DMS53 treated with DMSO at 0.1 percent for 48 hours (cell line): ENCODE measurements around the gene C1orf159.
"Not testable (repeated sequence)": the region's sequence is repeated elsewhere in the genome, so short reads cannot be mapped to it uniquely, and the experiment has no call there.

ENCODE experiments used
- DNase-seq: peaks from one replicate; lab custom pipeline; 2025; ENCODE audit not compliant: unreplicated experiment; lab: John Stamatoyannopoulos, UW

C1orf159 gene

DNA sequence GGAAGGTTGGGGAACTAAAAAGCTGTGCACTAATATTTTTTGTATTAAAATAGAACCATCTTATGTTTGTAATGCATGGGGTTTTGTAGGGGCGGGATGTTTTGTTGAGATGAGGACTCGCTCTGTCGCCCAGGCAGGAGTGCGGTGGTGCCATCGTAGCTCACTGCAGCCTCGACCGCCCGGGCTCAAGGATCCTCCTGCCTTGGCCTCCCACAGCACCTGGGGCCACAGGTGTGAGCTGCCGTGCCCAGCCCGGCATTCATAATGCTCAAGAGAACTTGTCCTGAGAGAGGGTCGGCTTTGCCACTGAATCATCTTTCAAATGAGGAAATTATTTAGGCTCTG lies 3.0 kb upstream of the C1orf159 start:
- no peak for DNase-seq

DNA sequence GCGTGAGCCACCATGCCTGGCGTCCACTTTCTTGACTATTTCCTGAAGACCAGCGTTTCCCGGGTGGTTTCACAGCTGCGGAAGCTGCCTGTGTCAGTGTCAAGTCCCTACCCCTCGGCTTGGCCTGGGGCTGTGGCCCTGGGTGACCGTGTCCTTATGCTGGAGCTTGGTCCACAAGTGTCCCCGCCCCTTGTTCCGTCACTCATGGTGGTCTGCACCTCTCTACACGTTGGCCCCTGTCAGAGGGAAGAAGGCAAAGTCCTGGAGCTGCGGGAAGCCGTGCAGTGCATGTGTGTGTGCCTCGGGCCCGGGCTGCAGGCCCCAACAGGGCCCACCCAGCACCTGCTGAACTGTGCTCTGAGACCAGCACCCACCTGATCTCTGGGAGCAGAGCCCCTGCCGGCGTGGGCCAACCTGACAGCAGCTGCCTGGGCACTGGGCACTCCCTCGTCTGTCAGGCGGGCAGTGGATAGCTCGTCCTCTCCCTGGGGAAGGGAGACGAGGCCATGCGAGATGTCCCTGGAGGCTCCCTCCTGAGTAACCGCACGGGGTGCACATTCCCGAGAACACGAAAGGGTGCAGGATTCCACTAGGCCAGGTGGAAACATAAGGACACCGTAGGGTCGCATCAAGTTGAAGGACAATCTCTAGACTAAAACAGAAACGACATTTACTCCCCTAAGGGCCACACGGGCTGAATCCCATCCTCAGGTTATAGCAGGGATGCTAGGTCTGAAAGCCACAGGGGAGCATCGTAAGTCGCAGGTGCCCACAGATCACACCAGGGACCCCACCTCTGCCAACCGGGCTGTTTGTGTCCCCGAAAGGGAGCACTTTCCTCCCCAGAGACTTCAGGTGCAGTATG lies 2.4 kb upstream of the C1orf159 start:
- no peak for DNase-seq

DNA sequence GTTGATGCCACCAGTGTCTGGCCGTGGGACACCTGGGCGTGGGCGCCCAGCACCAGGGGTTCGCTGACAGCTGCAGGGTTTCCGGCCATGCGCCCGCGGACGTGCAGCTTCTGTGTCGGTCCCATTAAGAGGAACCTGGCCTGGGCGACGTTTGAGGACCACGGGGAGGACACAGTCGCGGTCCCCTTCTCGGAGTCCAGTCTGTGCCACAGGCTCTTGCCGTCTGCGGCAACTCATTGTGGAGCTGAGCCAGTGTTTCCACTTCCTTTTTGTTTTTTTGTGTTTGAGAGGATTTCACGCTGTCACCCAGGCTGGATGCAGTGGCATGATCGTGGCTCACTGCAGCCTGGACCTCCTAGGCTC lies 1.6 kb upstream of the C1orf159 start:
- no peak for DNase-seq

DNA sequence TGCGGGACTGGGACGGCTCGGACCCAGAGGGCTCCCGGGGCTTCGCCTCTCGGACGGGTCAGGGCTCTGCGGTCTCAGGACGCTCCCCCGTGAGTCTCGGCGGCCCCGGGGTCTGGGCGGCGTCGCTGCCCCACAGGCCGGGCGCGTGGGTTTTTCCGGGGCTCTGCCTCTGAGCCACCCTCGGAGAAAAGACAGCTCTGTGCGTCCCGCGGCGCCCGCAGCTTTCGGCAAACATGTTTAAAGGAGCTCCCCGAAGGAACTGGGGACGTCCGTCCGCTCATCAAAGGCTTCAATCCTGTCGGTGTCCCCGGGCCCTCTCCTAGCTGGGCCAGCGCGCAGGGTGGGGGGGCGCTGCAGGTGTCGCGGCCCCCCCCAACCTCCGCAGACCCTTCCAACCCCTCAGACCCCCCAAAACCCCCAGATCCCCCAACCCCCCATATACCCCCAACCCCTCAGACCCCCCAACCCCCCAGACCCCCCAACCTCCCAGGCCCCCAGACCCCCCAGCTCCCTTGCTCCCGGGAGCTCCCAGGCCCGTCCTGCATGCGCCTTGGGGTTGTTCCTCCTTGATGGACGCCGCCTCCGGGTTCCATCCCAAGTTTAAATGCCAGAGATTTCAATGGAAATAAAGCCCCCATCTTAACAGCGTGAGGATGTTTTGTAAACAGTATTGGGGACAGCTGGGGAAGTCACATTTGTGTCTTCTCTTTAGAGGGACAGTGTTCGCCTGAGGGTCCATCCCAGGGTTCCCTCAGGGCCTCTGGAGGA lies 996 bp upstream of the C1orf159 start:
- no peak for DNase-seq

DNA sequence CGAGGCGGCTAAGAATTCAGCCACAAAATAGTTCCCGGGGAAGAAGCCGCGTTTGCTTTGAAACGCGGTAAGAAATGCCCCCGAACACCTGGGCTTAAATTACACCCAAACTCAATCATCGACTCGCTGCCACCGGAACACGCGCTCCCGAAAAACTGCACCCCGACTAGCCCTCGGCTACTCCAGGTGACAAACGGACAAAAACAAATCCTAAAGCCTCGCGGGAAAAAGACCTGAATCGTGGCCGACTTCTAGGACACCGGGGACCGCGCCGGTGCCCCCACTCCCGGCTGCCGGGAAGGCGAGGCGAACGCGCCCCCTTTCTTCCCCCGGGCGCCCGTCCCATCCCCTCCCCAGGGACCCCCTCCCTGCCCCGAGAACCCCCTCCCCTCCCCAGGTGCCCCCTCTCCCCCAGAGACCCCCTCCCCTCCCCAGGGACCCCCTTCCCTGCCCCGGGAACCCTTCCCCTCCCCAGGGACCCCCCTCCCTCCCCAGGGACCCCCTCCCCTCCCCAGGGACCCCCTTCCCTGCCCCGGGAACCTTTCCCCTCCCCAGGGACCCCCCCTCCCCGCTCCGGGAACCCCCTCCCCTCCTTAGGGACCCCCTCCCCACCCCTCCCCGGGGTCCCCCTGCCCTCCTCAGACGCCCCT lies 628 bp downstream of the C1orf159 start:
- DNase-seq = no peak

DNA sequence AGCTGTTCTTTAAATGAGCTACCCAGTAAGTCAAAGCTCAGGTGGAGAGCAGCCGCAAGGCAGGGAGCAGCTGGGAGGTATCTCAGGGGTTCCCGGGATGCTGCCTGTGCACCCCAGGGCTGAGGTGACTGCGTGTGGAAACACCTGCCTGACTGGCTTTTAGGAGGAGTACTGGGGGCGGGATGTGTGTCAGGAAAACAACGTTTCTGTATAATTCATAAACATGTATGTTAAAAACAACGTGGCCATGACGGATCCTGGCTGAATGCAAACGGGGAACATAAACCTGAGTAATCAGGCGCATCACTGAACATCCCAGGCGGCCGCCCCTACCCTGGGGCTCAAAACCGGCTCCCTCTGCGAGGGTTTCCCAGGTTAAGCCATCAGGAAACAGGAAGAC lies 1.5 kb downstream of the C1orf159 start:
- DNase-seq = no peak

DNA sequence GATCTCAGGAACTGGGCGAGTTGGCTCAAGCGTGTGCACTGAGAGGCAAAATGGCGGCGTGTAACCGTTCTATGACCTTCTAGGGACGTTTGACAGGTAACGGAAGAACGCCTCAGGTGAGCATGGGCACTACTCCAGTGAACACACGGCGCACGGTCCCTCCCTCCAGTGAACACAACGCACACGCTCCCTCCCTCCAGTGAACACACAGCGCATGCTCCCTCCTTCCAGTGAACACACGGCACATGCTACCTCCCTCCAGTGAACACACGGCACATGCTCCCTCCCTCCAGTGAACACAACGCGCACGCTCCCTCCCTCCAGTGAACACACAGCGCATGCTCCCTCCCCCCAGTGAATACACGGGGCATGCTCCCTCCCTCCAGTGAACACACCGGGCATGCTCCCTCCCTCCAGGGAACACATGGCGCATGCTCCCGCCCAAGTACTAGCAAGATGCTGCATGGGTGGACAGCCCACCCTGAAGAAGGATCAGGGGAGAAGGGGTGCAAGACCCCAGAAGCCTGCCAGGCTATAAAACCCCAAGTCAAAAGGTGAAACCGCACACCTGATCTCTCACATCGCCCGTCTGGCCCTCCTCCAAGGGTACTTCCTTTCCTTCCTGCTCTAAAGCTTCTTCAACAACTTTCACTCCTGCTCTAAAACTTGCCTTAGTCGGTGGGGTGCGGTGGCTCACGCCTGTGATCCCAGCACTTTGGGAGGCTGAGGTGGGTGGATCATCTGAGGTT lies 3.5 kb downstream of the C1orf159 start:
- DNase-seq = no peak

DNA sequence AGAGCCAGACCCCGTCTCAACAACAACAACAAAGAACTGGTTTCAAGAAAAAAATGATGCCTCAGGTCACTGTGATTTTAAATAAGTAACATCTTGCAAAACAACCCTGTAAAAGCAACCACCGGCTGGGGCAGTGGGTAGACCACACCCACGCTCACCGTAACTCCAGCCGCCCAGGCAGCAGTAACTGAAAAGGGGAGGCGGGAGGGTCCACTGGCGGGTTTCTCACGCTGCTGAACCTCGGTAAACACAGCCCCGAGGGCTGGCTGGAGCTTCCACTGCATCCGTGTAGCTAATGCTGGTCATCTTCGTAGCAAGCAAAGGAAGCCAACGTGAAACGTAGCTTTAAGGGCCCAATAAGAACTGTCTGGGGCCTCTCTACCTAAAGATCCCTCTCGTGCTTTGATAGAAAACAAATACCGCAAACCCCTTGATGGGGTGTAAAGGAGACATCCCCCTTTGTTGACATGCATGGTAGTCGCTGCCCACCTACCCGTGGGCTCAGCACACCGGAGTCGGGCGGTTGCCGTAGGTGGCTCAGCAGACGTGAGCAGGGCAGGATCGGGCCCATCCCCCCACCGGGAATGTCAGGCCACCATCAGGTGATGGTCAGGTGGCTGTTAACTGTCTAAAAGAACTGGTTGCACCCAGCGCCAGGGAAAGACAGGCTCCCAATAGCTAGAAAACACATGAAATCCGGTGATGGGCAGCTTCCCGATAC lies 4.2 kb downstream of the C1orf159 start:
- no peak for DNase-seq

DNA sequence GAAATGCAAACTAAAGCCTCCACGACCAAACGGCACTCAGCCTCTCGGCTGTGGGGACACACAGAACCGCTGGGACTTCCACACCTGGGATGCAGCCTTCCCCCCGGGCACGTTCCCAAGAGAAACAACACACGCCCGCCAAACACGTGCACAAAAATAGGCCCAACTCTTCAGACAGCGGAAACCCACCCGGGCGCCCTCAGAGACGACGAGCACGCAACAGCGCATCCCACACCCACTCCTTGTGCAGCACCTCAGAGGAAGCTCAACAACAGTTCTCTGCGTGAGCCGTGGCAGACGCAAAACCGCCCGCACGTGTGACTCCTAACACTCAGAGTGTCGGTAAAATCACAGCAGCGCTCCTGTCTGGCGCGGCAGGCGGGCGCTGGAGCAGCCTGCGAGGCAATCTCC lies 5.3 kb downstream of the C1orf159 start:
- no peak for DNase-seq

DNA sequence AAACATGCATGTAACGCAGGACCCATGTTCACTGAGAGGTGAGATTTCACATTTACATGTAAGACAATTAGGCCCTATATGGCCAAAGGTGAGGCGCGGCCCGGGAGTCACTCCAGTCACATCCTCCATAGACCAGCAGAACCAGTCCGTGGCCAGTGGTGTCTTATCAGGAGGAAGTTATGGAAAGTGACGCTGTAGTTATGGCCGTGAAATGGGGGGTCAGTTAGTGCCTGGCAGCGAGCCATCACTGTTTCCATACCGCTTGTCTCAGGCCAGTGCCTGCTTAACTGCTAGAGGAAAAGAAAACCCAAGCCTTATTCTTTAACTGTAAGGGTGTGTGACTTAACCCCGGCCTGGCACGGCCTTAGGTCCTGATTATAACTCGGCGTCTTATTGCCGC lies 6.1 kb downstream of the C1orf159 start:
- no peak for DNase-seq

DNA sequence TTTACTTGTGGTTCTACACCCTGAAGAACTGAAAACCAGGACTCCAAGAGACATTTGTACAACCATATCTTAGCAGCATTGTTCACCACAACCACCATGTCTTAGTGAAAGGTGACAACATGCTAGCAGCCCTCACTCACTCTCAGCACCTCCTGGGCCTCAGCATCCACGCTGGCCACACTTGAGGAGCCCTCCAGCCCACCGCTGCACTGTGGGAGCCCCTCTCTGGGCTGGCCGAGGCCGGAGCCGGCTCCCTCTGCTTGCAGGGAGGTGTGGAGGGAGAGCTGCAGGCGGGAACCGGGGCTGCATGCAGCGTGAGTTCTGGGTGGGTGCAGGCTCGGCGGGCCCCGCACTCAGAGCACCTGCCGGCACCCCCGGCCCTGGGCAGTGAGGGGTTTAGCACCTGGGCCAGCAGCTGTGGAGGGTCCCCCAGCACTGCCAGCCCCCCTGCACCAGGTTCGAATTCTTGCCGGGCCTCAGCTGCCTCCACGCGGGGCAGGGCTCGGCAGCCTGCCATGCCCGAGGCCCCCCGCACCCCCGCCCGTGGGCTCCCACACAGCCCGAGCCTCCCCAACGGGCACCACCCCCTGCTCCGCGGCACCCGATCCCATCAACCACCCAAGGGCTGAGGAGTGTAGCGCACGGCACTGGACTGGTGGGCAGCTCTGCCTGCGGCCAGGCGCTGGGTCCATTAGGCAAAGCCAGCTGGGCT lies 9.2 kb downstream of the C1orf159 start:
- no peak for DNase-seq

DNA sequence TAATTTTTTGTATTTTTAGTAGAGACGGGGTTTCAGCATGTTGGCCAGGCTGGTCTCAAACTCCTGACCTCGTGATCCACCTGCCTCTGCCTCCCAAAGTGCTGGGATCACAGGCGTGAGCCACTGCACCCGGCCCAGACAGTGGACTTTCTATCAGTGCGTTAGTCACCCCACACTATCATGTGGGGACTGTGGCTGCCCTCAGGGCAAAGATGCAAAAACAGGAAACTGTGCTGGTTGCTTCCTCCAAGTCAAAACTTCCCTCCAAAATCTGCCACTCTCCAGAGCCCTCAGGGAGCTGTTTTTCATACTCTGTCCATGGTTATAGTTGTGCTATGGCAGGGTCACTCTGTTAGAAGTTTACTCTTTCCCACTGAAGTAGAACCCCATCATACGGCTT lies 11.7 kb downstream of the C1orf159 start:
- not testable (repeated sequence) for DNase-seq

DNA sequence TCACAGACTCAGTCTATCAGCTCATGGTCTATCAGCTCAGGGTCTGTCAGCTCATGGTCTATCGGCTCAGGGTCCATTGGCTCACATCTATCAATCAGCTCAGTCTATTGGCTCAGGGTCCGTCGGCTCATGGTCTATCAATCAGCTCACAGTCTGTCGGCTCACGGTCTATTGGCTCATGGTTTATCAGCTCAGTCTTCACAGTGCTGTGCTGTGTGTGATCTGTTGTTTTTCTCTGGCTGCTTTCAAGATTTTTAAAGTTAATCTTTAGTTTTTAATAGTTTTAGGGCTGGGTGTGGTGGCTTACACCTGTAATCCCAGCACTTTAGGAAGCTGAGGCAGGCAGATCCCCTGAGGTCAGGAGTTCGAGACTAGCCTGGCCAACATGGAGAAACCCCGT lies 14.4 kb downstream of the C1orf159 start:
- DNase-seq = no peak

DNA sequence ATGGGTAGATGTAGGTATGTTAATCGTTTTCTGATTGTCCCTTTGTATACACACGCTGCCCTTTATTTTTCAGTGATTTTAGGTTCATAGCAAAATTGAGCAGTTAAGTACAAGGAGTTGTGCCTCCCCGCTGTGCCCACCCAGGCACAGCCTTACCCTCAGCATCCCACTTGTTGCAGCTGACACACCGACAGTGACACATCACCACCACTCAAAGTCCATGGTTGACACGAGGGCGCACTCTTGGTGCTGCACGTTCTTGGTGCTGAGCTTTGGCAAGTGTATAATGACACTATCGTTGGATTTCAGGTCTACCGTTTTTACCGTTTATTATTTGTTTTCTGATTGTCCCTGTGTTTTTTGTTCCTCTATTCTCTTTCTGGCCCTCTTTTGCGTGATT lies 15.6 kb downstream of the C1orf159 start:
- DNase-seq = no peak

DNA sequence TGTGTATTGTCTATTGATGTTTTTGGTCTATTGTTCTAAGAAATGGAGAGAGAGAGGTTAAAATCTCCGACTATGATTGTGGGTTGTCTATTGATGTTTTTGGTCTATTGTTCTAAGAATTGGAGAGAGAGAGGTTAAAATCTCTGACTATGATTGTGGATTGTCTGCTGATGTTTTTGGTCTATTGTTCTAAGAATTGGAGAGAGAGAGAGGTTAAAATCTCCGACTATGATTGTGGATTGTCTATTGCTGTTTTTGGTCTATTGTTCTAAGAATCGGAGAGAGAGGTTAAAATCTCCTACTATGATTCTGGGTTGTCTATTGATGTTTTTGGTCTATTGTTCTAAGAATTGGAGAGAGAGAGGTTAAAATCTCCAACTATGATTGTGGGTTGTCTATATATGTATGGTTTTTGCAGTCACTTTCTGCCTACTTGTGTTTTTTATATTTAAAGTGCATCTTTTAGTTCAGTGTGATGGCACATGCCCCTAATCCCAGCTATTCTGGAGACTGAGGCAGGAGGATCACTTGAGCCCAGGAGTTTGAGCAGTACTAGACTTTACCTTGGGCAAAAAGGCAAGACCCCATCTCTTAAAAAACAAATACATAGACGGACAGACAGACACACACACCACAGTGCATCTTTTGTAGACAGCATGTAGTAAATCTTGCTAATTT lies 16.2 kb downstream of the C1orf159 start:
- DNase-seq = no peak

DNA sequence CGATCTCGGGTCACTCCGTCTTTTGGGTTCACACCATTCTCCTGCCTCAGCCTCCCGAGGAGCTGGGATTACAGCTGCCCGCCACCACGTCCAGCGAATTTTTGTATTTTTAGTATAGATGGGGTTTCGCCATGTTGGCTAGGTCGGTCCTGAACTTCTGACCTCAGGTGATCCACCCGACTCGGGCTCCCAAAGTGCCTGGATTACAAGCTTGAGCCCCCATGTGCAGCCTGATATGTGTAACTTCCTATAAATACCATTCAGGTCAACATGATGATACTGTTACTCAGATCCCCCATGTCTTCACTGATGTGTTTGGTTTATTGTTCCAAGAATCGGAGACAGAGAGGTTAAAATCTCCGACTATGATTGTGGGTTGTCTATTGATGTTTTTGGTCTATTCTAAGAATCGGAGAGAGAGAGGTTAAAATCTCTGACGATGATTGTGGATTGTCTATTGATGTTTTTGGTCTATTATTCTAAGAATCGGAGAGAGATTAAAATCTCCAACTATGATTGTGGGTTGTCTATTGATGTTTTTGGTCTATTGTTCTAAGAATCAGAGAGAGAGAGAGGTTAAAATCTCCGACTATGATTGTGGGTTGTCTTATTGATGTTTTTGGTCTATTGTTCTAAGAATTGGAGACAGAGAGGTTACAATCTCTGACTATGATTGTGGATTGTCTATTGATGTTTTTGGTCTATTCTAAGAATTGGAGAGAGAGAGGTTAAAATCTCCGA lies 17.0 kb downstream of the C1orf159 start:
- DNase-seq = no peak

DNA sequence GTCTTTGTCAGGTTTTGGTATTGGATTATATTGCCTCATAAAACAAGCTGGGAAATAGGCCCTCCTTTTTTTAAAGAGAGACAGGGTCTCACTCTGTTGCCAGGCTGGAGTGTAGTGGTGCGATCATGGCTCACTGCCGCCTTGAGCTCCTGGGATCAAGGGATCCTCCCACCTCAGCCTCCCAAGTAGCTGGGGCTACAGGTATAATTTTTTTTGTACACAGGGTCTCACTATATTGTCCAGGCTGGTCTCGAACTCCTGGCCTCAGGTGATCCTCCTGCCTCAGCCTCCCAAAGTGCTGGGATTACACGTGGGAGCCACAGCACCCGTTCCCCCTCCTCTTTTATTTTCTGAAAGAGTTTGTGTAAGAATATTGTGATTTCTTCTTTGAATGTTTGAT lies 19.8 kb downstream of the C1orf159 start:
- DNase-seq = not testable (repeated sequence)

DNA sequence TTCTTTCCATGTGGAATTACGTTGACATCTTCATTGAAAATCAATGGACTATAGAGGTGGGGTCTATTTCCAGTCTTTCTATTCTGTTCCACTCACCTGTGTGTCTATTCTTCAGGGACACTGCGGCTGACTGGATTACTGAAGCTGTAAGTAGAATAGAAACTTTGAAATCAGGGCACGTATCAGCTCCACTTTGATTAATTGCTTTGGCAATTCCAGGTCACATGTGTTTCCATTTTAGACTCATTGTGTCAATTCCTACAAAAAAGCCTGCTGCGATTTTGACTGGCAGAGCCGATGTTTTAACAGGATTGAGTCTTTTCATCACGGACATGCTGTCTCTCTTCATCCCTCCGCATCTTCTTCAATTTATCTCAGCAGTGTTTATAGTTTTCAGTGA lies 20.9 kb downstream of the C1orf159 start:
- DNase-seq = no peak

DNA sequence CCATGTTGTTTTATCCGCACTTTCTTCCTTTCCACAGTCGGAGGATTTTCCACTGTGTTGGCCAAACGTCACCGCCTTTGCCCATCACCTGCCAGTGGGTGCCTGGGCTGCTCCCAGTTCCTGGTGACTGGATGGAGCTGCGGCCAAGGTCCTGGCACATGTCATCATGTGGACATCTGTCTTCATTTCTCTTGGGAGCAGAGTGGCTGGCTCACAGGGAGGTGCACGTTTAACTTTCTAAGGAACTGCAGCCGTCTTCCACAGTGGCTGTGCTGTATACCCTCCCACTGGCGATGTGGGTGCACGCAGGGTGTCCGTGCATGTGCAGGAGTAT lies 22.3 kb downstream of the C1orf159 start:
- DNase-seq = no peak
